GM19239 (cell line): ENCODE measurements around the gene NUDT3.

ENCODE experiments used
- DNase-seq: peaks from one replicate; pipeline ENCODE4 v3.0.0; 2011; ENCODE audit warnings: low spot score; ENCODE audit not compliant: insufficient read length
- FAIRE-seq: peaks from 2 replicates; lab custom pipeline; 2011; peaks lifted over from hg19 to GRCh38; lab: Jason Lieb, UNC

Gene NUDT3

DNA sequence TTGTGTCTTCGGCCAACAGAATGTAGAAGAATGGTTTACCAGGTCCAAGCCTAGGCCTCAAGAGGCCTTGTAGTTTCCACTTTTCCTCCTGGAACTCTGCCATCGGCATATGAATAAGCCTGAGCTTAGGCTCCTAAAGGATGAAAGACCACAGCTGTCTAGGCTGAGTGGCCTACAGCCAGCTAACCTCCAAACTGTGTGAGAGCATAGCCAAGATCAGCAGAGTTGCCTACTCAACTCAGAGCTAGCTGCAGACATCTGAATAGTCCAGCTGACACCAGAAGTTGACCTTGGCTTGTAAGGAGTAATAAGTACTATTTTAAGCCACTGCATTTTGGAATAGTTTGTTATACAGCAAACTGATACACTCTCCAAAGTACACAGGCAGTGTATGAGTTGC lies 91.1 kb downstream of the NUDT3 start:
- DNase-seq = no peak
- FAIRE-seq = no peak

DNA sequence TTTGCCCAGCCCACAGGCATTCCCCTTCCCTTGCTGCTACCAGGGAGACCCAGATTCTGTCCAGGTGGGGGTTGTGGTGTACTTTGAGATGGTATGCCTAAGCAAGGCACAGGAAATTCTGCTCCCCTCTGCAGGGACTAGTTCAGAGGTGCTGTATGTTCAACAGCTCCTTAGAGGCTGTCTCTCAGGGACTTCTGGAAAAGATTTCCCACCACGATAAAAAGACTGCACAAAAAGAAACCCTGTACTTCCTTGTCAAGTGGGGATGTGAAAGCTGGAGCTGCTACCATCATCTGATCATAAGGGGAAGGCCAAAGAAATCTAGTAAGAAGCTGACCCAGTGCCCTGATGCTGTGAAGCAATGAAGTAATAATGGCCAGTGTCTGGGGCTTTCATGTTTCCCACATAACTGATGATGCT lies 92.1 kb downstream of the NUDT3 start:
- DNase-seq = no peak
- FAIRE-seq = peak; percentile 66

DNA sequence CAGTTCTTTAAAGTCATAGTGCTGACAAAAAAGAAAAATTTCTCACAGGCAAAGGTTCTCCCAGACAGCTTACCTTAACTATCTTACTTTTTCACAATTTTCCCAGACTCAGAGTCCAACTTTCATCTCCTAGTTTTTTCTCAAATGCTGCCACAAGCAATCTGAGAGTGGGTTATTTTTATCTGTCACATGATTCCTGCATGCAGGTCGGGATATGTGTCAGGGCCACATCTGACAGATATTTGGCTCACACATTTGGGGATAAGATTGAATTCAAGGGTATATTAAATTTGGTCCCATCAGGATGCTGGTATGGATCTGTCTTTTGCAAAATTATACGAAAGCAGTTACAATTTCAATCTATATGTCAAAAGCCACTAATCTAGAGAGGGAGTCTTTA lies 93.5 kb downstream of the NUDT3 start:
- DNase-seq (no peak), FAIRE-seq (no peak)

DNA sequence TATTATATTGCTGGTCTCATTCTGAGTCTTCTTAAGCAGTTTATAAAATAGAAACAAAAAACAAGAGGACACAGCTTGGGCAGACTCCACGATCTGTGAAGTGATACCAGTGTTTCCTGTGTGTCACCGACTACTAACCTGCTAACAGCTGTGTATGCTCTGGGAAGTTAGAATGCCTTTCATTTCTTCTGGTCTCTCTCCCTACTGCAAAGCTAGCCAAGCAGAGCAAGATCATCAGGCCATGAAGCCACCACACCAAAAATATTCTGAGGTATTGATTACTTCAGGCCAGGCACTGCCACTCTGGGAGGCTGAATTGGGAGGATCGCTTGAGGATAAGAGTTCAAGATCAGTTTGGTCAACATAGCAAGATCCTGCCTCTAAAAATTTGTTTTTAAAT lies 96.7 kb downstream of the NUDT3 start:
- FAIRE-seq (peak; percentile 97), DNase-seq (peak; percentile 50)

DNA sequence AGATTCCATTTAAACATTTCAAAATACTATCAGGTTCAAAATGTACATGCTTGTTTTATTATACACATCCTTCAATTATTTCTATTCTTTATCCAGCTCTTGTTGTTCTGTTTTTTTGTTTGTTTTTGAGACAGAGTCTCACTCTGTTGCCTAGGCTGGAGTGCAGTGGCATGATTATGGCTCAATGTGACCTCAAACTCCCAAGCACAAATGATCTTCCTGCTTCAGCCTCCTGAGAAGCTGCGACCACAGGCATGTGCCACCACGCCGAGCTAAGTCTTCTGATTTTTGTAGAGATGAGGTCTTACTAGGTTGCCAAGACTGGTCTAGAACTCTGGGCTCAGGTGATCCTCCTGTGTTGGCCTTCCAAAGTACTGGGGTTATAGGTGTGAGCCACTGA lies 99.5 kb downstream of the NUDT3 start:
- FAIRE-seq = no peak
- DNase-seq = no peak

DNA sequence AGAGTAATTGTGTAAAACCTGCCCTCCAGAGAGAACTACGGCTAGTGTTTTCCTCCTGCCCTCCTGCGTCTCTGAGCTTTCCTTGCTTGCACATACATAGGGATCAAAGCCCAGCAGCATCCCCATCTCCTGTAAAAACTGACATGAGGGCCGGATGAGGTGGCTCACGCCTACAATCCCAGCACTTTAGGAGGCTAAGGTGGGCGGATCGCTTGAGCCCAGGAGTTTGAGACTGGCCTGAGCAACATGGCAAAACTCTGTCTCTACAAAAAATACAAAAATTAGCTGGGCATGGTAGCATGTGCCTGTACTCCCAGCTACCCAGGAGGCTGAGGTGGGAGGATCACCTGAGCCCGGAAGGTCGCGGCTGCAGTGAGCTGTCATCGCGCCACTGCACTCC lies 103.3 kb downstream of the NUDT3 start:
- FAIRE-seq (peak; percentile 74), DNase-seq (no peak)

DNA sequence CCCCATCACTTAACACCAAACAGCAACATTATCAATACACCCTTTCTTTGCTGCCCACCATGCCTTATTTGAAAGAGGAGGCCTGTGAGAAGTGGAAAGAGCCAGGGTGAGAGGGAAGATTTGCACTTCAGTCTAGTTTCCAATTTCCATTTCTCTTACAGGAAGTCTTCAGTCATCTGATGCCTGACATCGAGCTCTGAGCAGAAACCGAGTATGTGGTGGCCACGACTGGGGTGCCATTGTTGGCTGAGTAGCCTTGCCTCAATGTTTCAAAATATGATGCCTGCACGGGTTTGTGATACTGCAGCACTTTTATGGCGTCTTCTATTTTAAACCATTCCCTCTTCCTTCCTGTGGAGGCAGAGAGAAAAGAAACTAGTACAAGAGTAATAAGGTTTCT lies 103.9 kb downstream of the NUDT3 start:
- FAIRE-seq = peak; percentile 90
- no peak for DNase-seq

DNA sequence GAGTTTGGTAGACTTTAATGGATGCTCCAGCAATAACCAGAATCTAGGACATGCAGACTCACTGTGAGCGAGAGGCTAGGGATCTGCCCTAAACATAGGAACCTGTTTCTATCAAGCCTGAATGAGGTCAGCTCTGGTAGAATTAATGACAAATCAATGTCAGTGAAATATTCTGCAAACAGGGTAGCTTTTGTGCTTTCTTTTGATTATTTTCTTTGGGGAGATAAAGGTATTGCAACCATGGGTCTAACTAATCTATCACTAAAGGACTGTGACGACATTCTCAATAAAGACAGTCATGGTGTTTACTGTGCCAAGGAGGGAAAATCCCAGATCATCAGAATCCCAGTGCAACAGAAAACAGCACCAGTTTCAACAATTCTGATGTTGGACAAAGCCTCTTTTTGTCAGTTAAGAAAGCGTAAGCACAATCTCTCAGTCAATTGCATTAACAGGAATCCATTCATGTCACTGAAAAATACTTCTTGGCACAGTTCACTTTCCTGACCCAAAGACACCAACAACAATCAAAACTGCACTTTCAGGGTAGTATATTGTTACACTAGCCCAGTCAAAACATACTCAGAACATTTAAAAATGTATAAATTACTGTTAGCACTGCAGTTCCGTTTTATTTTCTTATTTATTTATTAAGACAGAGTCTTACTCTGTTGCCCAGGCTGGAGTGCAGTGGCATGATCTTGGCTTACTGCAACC lies 106.9 kb downstream of the NUDT3 start:
- FAIRE-seq = no peak
- no peak for DNase-seq

DNA sequence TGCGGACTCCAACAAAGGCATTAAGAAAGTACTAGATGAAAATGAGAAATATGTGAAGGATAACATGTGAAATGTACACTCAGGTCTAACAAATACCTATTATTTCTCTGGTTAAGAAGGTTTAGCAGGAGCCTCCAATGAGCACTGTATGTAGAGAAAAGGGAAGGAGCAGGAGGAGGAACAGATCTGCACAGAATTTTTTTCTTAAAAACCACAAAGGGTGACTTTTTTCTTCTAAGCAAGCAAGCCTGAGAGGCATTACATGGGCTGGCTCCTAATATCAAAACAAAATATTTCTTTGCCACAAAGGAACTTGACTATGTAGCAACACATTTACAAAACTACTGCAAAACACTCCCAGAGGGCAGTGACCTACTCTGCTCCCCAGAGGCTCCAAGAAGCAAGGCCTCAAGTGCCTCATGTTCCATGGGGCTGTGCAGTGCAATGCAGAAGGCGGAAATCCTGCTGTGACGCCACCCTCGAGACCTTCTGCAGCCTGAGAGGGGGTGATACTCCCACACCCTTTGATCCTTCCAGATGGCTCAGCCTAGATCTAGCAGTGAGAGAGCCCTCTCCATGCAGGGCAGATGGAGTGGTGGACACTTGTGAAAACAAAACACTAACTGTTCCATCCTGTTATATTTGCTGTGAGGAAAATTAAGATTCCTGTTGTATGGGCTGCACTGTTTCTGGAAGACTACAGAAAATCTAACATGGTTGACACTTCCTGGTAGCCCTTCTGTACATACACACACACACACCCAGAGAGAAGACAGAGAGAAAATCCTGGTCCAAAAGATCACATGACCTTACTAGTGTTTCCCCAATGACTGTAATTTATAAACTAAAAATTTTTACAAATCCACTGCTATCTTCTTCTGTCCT lies 107.7 kb downstream of the NUDT3 start:
- DNase-seq = no peak
- FAIRE-seq = no peak

DNA sequence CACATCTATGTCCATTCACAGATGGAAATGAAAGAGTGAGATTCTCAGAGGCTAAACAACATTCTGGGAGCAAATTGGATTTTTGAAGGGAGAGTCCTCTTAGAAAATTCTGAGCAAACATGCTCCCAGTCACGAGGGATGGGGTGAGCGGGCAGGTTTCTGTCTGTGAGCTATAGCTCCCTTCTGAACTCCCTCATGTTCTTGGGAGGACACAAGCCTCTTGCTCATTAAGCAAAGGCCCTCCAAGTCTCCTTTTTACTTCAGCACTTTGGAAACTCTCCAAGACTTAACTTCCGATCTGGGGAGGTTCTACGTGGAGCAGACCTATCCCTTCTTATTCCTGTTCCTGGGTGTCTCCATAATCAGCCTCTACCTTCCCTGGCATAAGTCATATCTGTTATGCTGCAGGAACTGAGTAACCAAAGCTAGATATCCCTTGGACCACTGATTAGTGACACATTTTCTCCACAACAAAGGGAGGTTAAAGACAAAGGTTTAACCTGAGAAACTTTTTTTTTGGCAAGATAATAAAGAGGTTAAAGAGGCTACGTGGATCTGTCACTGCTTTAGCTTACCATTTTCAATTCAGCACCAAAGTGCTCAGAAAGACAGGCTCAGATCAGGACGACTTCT lies 110.7 kb downstream of the NUDT3 start:
- DNase-seq = no peak
- FAIRE-seq = no peak

DNA sequence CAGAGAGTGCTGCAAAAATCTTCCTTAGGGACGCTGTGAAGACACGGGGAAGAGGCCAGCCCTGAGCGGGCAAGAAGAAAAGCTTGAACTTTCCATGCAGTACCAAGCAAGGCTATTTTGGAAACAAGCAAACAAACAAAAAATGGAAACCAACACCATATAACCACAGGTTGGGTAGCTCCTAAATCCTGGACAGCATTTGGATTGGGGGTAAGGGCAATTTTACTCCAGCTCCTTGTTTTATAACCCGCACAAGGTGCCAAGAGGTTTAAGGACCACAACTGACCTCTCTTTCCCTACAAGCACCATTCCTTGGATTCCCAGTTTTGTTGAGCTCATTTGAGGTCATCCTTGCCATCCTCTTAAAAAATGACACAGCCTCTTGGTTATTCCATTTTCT lies 112.3 kb downstream of the NUDT3 start:
- DNase-seq (no peak), FAIRE-seq (no peak)

DNA sequence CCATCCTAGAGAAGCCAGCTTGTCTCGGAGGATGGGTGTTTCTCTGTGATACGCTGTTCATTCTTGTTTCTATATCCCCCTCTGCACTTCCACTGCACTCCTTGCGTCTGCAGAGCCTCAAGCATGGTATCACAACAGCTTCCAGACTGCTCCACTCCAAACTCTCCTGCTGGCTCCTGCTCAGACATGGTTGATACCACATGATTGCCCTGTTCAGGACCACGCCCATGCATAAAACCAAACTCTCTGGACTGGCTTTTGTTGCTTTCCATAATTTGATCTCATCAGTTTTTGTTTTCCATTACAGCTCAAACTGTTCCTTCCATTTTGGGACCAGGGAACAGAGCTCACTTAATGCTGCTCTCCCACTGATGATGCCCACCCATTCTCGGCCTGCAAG lies 113.6 kb downstream of the NUDT3 start:
- no peak for FAIRE-seq
- no peak for DNase-seq

DNA sequence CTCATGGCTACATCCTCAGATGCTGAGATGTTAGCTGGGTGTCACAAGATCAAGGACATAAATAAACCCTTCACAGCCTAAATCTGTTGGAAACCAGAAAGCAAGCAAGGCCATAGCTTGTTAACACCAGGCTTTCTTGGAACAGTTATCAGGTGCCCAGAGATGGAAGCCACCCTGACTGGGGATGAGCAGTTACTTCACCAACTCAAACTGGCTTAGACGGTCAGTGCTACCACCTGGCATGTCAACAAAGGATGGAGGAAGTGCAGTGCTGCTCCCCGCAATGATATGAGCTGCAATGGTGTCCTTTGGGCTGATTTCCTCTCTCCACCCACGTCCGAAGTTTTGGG lies 114.7 kb downstream of the NUDT3 start:
- no peak for FAIRE-seq
- no peak for DNase-seq

DNA sequence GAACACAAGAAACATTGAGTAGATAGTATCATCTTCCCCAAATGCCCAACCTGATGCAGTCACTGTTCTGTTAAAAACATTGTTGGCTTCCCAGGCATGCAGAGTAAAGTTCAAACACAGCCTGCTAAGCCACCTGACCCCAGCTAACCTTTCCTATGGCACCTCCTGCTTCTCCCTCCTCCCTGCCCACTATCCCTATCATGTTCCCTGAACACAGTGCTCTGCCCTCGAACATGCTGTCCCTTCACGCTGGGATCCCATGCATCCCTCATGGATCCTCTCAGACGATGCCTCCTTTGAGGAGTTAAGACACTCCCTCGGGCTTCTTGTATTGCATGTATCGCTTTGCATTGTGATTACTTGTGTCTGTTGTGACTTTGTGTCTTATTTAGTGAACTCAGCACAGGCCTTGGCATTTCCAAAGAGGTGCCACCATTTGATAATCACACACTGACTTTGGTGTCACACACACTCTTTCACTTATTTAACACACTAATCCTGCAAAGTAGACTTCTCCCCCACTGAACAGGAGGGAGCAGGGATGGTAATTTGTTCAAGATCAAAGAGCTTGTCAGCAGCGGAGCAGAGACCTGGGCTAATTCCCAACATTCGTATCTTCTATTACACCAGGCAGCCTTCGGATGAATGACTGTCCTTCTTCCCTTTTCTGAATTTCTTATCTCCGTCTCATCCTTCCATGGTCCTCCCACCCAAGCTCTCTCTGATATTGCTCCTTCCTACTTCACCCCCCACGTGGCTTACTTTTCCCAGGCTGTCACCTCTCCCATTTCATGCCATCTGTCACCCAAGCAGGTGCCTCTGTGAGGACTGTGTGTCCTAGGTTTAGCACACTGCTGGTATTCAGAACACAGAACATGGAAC lies 115.3 kb downstream of the NUDT3 start:
- FAIRE-seq = no peak
- no peak for DNase-seq

DNA sequence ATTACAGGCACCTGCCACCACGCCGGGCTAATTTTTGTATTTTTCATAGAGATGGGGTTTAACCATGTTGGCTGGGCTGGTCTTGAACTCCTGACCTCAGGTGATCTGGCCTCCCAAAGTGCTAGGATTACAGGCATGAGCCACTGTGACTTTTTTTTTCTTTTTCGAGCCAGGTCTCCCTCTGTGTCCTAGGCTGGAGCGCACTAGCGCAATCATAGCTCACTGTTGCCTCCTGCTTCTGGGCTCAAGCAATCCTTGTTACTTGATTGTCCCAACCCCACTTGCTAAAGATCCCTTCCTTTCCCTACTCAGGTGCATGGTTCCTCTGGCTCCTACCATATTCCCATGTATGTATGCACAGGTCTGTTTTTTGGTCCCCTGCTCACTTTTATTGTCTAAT lies 116.3 kb downstream of the NUDT3 start:
- FAIRE-seq = no peak
- DNase-seq = no peak

DNA sequence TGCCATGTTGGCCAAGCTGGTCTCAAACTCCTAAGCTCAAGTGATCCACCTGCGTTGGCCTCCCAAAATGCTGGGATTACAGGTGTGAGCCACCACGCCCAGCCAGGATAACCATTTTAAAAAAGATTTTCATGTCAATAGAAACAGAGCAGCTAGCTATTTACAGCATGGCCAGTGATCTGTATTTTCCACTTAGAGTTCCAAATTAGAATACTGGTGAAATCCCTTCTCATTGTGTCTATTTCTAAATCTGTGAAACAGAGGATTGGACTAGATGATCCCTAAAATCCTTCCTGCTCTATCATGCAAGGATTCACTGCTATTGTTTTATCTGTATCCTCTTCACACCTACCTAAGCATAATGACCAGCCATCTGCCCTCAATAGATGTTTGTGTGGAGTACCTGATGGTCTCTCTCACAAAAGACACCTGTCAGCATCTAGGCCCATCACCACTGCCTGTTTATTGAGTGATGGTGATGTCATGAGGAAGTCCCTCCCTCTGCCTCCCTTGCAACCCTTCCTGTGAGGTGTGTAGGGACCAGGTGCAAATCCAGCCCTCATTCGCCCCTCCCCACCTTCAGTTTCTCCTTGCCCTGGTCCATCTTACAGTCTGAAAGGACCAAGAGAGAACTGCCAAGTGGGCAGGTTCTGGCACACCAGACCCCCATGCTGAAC lies 117.2 kb downstream of the NUDT3 start:
- FAIRE-seq (no peak), DNase-seq (no peak)

DNA sequence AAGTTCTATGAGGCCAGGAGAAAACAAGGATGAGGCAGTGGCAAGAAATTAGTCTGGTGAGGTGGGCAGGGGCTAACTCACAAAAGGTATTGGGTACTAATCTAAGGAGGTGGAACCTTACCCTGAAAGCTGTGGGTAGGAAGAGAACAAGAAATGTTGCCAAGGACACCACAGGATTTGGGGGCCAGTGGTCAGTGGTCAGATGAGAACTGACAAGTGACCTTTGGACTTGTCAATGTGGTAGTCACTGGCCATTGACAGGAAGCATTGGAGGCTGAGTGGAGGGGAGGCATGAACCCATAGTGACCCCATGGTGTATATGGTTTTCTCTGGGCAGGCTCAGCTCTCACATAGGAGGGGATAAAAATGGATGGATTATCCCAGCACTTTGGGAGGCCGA lies 118.3 kb downstream of the NUDT3 start:
- DNase-seq (no peak), FAIRE-seq (no peak)

DNA sequence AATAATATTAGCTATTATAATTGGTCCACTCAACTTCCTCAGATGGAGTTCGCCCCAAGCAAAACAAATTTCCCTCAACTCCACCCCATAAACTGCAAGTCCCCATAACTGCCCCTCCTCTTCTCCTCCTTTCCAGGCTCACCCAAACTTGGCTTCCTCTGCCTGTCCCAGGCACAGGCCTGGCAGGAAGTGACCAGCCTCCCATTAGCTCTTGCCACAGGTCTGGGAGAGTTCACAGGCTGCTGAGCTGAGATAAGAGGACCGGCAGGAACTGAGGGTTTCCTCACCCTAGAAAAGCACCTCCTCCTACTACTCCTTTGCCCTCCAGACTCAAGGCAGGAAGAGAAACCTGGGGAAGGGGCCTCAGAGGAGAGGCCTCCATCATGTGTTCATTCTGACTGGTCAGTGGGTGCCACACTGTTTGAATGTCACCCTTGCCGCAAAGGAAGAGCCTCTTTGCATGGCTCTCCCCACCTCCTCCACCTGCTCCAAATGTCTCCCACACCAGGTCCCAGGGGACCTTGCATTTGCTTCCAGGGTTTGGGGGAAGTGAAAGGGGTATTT lies 119.1 kb downstream of the NUDT3 start:
- FAIRE-seq (no peak), DNase-seq (no peak)
